ENCODE measurements around the gene KCNH2.

DNA sequence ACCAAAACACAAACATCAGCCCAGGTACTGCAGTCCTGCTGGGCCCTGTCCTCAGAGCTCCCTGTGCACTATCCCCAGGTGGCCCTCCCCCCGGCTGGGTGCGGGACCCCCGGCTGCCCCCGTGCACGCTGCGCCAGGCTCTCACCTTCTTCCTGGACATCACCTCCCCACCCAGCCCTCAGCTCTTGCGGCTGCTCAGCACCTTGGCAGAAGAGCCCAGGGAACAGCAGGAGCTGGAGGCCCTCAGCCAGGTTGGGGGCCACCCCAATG is 31.9 kb upstream of the KCNH2 start:
- TF ChIP-seq POLR2A (IDR thresholded peaks at IDR 0.05): no peak
- TF ChIP-seq, protein P1, sequence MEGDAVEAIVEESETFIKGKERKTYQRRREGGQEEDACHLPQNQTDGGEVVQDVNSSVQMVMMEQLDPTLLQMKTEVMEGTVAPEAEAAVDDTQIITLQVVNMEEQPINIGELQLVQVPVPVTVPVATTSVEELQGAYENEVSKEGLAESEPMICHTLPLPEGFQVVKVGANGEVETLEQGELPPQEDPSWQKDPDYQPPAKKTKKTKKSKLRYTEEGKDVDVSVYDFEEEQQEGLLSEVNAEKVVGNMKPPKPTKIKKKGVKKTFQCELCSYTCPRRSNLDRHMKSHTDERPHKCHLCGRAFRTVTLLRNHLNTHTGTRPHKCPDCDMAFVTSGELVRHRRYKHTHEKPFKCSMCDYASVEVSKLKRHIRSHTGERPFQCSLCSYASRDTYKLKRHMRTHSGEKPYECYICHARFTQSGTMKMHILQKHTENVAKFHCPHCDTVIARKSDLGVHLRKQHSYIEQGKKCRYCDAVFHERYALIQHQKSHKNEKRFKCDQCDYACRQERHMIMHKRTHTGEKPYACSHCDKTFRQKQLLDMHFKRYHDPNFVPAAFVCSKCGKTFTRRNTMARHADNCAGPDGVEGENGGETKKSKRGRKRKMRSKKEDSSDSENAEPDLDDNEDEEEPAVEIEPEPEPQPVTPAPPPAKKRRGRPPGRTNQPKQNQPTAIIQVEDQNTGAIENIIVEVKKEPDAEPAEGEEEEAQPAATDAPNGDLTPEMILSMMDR (IDR thresholded peaks at IDR 0.05): no peak

All from body of pancreas (tissue), 4 donors.